ENCODE results near the gene OBP2A. TPM values are rescaled to one million over a fixed set of nuclear protein-coding genes. Genes with fewer than 3 reads are reported as not detected.
A peak's percentile ranks its signal among the peaks of the same experiment; 100 is the strongest.

The OBP2A gene
- total and polyA plus RNA-seq, 10 of the 15 experiments (the other 5 are each of a cell fraction or from before 2014, with no cell fraction given) = not detected

- TSS peak; percentile 70 for BruUV-seq (replicated peaks)
- H3K9me3 ChIP-seq (replicated peaks; ENCODE audit: control insufficient read depth, insufficient read depth, low read length) = no peaks in the 10 kb centered on the region
- peaks cover 10 to 22% of the 10 kb centered on the region in 2 experiments; a peak in 3 of 4 replicates for H3K36me3 ChIP-seq (ENCODE audit: control insufficient read depth in 2 of 2, insufficient read depth in 2 of 2, low read length in 1 of 2)
- ATAC-seq (no peak), FAIRE-seq (no peak), DNase-seq (ENCODE audit: low read depth, low spot score) (no peak)
- peaks cover 17% of the 10 kb centered on the region for H3K4me1 ChIP-seq (ENCODE audit: control insufficient read depth, insufficient read depth, low read length)
- H3K4me3 ChIP-seq = peak overlapping the region; percentile 58; the same call in 1 of the 2 replicates
- peak overlapping the region; percentile 91 for H3K4me2 ChIP-seq (ENCODE audit: control insufficient read depth, insufficient read depth)
- TF ChIP-seq ZNF622 (IDR thresholded peaks at IDR 0.05) (no peak), ZSCAN29 (IDR thresholded peaks at IDR 0.05) (no peak), MTA3 (IDR thresholded peaks at IDR 0.05; ENCODE audit: borderline replicate concordance, low read length) (no peak), POLR2A (IDR thresholded peaks at IDR 0.05; ENCODE audit: low read depth, low read length) (0 out of 2 replicates have a peak, but pooled peaks have one; percentile 18)
- RAD21 ChIA-PET (ENCODE audit: unreplicated experiment) = no interaction called here
- WGBS (ENCODE audit: insufficient coverage, insufficient replicate concordance, low lambda C conversion rate, missing lambda C conversion rate) = 88% methylated on average over 15 of the region's 15 CpGs
- POLR2A ChIA-PET = no interaction called here
- H2AFZ ChIP-seq (ENCODE audit: control insufficient read depth, low read depth, low read length) = no peak overlapping the region
- intact Hi-C loops (cut with micrococcal nuclease; ENCODE audit: unreplicated experiment) = no loop called here
- no peak overlapping the region for H3K9ac ChIP-seq (ENCODE audit: control insufficient read depth, insufficient read depth, low read length)
- H4K20me1 ChIP-seq (ENCODE audit: control insufficient read depth, insufficient read depth) = peaks cover 4% of the 10 kb centered on the region; the same call in 1 of the 2 replicates
- in situ Hi-C loops (cut with MboI) = no loop called here
- no peak overlapping the region for H3K27ac ChIP-seq (ENCODE audit: control insufficient read depth, insufficient read depth)
- CTCF ChIA-PET = no interaction called here
- H3K27me3 ChIP-seq (replicated peaks in 1 of 2; ENCODE audit: control insufficient read depth in 2 of 2, insufficient read depth in 2 of 2, low read length in 1 of 2) = no peaks in the 10 kb centered on the region
- SMC1A ChIA-PET (ENCODE audit: uncharacterized antibody, unreplicated experiment) = no interaction called here
- H3K79me2 ChIP-seq (ENCODE audit: control insufficient read depth, insufficient read depth, low read length) = peaks cover 14% of the 10 kb centered on the region
Observed at GRCh38 chr9:135502168-135502872, 43.6 kb upstream of the OBP2A start.

GRCh38 chr9:135502873-135503321, 43.0 kb upstream of the OBP2A start:
- ChIA-PET POLR2A (no interaction called here), RAD21 (ENCODE audit: unreplicated experiment) (no interaction called here), CTCF (no interaction called here), SMC1A (ENCODE audit: uncharacterized antibody, unreplicated experiment) (no interaction called here)
- Histone ChIP-seq H4K20me1 (ENCODE audit: control insufficient read depth, insufficient read depth) (peaks cover 4% of the 10 kb centered on the region; the same call in 1 of the 2 replicates), H3K27ac (ENCODE audit: control insufficient read depth, insufficient read depth) (no peak overlapping the region), H3K4me1 (ENCODE audit: control insufficient read depth, insufficient read depth, low read length) (peaks cover 17% of the 10 kb centered on the region), H3K27me3 (replicated peaks in 1 of 2; ENCODE audit: control insufficient read depth in 2 of 2, insufficient read depth in 2 of 2, low read length in 1 of 2) (no peaks in the 10 kb centered on the region), H3K9ac (ENCODE audit: control insufficient read depth, insufficient read depth, low read length) (no peak overlapping the region), H3K9me3 (replicated peaks; ENCODE audit: control insufficient read depth, insufficient read depth, low read length) (no peaks in the 10 kb centered on the region), H2AFZ (ENCODE audit: control insufficient read depth, low read depth, low read length) (no peak overlapping the region), H3K79me2 (ENCODE audit: control insufficient read depth, insufficient read depth, low read length) (peaks cover 14% of the 10 kb centered on the region), H3K4me3 (no peak overlapping the region), H3K36me3 (ENCODE audit: control insufficient read depth in 2 of 2, insufficient read depth in 2 of 2, low read length in 1 of 2) (peaks cover 10 to 22% of the 10 kb centered on the region in 2 experiments; a peak in 3 of 4 replicates), H3K4me2 (ENCODE audit: control insufficient read depth, insufficient read depth) (no peak overlapping the region)
- in situ Hi-C loops (cut with MboI) (no loop called here), intact Hi-C loops (cut with micrococcal nuclease; ENCODE audit: unreplicated experiment) (no loop called here)
- no TSS peak for BruUV-seq (replicated peaks)
- 93% methylated on average over 16 of the region's 16 CpGs for WGBS (ENCODE audit: insufficient coverage, insufficient replicate concordance, low lambda C conversion rate, missing lambda C conversion rate)
- no peak for DNase-seq (ENCODE audit: low read depth, low spot score)
- FAIRE-seq = no peak
- ATAC-seq = no peak
- TF ChIP-seq TAF1 (IDR thresholded peaks at IDR 0.05; ENCODE audit: borderline replicate concordance, low read depth, low read length) (no peak), RCOR1 (conservative IDR thresholded peaks at IDR 0.05; ENCODE audit: low read depth, low read length) (no peak), BHLHE40 (IDR thresholded peaks at IDR 0.05; ENCODE audit: borderline replicate concordance in 1 of 2, low read depth in 2 of 2, low read length in 1 of 2) (no peak), BCL11A (IDR thresholded peaks at IDR 0.05; ENCODE audit: low read depth, low read length) (no peak), BCLAF1 (IDR thresholded peaks at IDR 0.05) (no peak), MYB (IDR thresholded peaks at IDR 0.05; ENCODE audit: borderline replicate concordance, low read depth, low read length) (no peak), E2F8 (IDR thresholded peaks at IDR 0.05; ENCODE audit: low read depth, partially characterized antibody) (no peak)

All from GM12878 (cell line).